Right lobe of liver (tissue), 4 donors: Measurements from ENCODE around the gene CDH4.

ENCODE experiments used
- POLR2A ChIP-seq: fragments of 450-650 bp; IDR thresholded peaks from one replicate; pipeline ENCODE4 v1.6.1; 2017; ENCODE audit warnings: antibody characterized with exemption, mild to moderate bottlenecking
- TF ChIP-seq, protein P1 (sequence below), 4 donors: fragments of 200-600 bp in 3 of 4; fragments of 450-650 bp in 1 of 4; IDR thresholded peaks; one replicate each; pipeline versions ENCODE4 v1.5.1 to v1.8.0; 2016 to 2022; ENCODE audit warnings: antibody characterized with exemption in 4 of 4, mild to moderate bottlenecking in 2 of 4
- donor health status: DM: no; HTN: no; CAD: no.
- donor health status: DM: no; HTN: no; CAD: no.
- donor health status: DM: no; HTN: yes; CAD: no.

- TF ChIP-seq POLR2A, result no peak
- TF ChIP-seq, protein P1, sequence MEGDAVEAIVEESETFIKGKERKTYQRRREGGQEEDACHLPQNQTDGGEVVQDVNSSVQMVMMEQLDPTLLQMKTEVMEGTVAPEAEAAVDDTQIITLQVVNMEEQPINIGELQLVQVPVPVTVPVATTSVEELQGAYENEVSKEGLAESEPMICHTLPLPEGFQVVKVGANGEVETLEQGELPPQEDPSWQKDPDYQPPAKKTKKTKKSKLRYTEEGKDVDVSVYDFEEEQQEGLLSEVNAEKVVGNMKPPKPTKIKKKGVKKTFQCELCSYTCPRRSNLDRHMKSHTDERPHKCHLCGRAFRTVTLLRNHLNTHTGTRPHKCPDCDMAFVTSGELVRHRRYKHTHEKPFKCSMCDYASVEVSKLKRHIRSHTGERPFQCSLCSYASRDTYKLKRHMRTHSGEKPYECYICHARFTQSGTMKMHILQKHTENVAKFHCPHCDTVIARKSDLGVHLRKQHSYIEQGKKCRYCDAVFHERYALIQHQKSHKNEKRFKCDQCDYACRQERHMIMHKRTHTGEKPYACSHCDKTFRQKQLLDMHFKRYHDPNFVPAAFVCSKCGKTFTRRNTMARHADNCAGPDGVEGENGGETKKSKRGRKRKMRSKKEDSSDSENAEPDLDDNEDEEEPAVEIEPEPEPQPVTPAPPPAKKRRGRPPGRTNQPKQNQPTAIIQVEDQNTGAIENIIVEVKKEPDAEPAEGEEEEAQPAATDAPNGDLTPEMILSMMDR (IDR thresholded peaks at IDR 0.05), result no peak
Measured at GRCh38 chr20:61458146-61458746, 206.2 kb downstream of the CDH4 start.
